Kidney epithelial cell (primary cell): ENCODE measurements around the gene DRG2. TPM values are rescaled to one million over a fixed set of nuclear protein-coding genes. Genes with fewer than 3 reads are reported as not detected.

Experiments
- DNase-seq: peaks from one replicate; pipeline ENCODE4 v3.0.0-alpha.2; 2010; ENCODE audit warnings: low read depth
- H3K27me3 ChIP-seq: 2 replicates; pipeline ENCODE4 v1.6.0; 2011; ENCODE audit warnings: low read length; ENCODE audit not compliant: control insufficient read depth, insufficient read depth
- H3K36me3 ChIP-seq: 2 replicates; pipeline ENCODE4 v1.5.1; 2011; ENCODE audit warnings: low read length; ENCODE audit not compliant: control insufficient read depth, insufficient read depth
- H3K4me3 ChIP-seq: 2 replicates; pipeline ENCODE4 v1.5.1; 2011; ENCODE audit warnings: low read depth, mild to moderate bottlenecking, control low read depth, low read length
- CTCF ChIP-seq: IDR thresholded peaks from 2 replicates; pipeline ENCODE4 v1.5.1; 2011; ENCODE audit warnings: mild to moderate bottlenecking, moderate library complexity, low read length, control low read depth, inconsistent platforms; ENCODE audit not compliant: insufficient read depth, poor library complexity, severe bottlenecking
- total RNA-seq: library from RNA; depleted of rRNA; stranded (reverse); fragments of >200 nt; gene quantifications from 2 replicates; pipeline ENCODE4 v1.2.3, GENCODE V29; 2015

DRG2 gene
- total RNA-seq, 1 donor from 2014 or later: 40.0 TPM

DNA sequence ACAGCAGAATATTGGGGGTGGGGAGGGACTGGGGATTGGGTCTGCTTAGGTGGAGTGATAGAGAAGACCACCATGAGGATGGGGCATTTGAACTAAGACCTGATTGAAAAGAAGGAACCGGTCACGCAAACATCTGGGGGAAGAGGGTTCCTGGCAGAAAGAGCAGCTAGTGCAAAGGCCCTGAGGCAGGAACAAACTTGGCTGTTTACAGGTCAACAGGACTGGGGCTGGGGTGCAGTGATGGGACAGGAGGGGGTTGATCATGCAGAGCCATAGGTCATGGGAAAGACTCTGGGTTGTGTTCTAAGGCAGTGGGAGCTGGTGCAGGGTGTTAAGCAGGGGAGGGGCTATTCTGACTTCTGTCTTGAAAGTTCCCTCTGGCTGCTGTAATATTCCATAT is 1.9 kb downstream of the DRG2 start:
- Histone ChIP-seq H3K27me3 (no peaks in the 10 kb centered on the region), H3K36me3 (peaks cover 2% of the 10 kb centered on the region), H3K4me3 (no peak overlapping the region)
- no peak for TF ChIP-seq CTCF
- DNase-seq: no peak

DNA sequence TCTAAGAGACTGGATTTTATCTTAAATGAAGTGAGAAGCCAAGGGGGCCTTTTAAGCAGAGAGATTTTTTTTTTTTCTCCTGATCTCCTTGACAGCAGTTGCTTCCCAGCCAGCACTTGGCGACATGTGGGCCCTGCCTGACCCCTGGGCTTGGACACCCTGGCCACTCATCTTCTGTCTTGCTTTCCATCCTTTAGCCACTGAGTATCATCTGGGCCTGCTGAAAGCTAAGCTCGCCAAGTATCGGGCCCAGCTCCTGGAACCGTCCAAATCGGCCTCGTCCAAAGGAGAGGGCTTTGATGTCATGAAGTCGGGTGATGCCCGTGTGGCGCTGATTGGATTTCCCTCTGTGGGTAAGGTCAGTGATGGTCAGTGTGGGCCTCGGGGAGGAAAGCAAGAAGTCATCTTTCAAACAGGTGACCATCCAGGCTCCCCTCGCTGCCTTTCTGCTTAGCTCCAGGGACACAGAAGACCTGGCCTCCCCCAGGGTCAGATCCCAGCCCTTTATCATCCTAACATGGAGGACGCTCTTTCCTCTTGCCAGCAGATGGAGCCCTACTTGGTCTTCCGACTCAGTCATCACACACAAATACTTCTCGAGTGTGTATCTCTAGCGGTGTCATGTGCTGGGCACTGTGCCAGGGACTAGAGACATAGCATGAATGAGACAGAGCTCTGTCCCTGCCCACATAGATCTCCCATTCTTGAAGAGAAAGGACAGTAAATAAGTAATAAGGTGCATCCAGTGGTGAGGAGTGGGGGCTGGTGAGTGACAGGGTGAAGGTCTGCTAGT is 6.1 kb downstream of the DRG2 start:
- H3K27me3 ChIP-seq: no peaks in the 10 kb centered on the region
- peaks cover 3% of the 10 kb centered on the region for H3K36me3 ChIP-seq
- DNase-seq: no peak
- peak; percentile 51 for TF ChIP-seq CTCF
- no peak overlapping the region for H3K4me3 ChIP-seq

DNA sequence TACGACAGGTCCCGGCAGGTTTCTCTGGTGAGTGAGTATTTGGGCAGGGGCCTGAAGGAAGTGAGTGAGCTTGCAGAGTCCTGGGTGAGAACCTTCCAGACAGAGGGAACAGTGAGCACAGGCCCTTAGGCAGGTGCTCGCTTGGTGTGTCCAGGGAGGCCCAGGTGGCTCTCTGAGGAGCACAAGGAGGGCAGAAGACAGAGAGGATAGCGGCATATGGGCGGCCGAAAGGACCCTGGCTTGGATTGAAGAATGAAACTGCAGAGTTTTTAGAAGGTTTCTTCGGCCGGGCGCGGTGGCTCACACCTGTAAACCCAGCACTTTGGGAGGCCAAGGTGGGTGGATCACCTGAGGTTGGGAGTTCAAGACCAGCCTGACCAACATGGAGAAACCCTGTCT is 6.7 kb downstream of the DRG2 start:
- no peak for TF ChIP-seq CTCF
- Histone ChIP-seq H3K27me3 (no peaks in the 10 kb centered on the region), H3K4me3 (no peak overlapping the region), H3K36me3 (peaks cover 3% of the 10 kb centered on the region)
- no peak for DNase-seq

DNA sequence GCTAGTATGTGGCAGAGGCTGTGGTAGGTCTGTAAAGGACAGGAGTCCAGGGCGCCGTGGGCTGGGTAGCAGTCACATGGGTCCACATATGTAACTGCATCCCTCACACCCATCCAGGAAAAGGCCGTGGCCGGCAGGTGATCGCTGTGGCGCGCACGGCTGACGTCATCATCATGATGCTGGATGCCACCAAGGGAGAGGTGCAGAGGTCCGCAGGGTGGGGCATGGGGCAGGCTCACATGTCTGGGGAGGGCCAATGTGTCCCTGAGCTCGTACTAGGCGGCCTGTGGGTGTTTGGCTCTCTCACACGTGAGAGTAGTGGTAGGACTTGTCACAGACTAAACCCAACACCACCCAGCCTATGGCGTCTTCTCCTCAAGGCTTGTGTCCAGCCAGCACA is 11.8 kb downstream of the DRG2 start:
- no peak for TF ChIP-seq CTCF
- H3K36me3 ChIP-seq: peaks cover 3% of the 10 kb centered on the region
- no peak for DNase-seq

GRCh38 chr17:18100616-18101015 is 12.9 kb downstream of the DRG2 start:
- H3K4me3 ChIP-seq: no peak overlapping the region
- no peaks in the 10 kb centered on the region for H3K27me3 ChIP-seq
- TF ChIP-seq CTCF: no peak
- DNase-seq: no peak
- H3K36me3 ChIP-seq: peaks cover 4% of the 10 kb centered on the region

More for the DNA sequence above, 11.8 kb downstream of the DRG2 start:
- no peak overlapping the region for H3K4me3 ChIP-seq
- no peaks in the 10 kb centered on the region for H3K27me3 ChIP-seq

GRCh38 chr17:18101828-18102227 is 14.1 kb downstream of the DRG2 start:
- Histone ChIP-seq H3K27me3 (no peaks in the 10 kb centered on the region), H3K36me3 (peaks cover 4% of the 10 kb centered on the region), H3K4me3 (no peak overlapping the region)
- no peak for TF ChIP-seq CTCF
- DNase-seq: no peak
